HEK293 (cell line): Measurements from ENCODE around the gene PLEKHG5.

Experiments
- ATF2 ChIP-seq: fragments of 450-650 bp; formaldehyde crosslinking; IDR thresholded peaks from 2 replicates; pipeline ENCODE4 v1.5.1; 2016; ENCODE audit warnings: missing biosample characterization, missing genetic modification characterization, low read depth
- CTCF ChIP-seq: fragments of 450-650 bp; formaldehyde crosslinking; IDR thresholded peaks from 2 replicates; pipeline ENCODE4 v1.5.1; 2016; ENCODE audit warnings: missing biosample characterization, missing genetic modification characterization
- KLF16 ChIP-seq: fragments of 450-650 bp; formaldehyde crosslinking; IDR thresholded peaks from 2 replicates; pipeline ENCODE4 v1.5.1; 2017; ENCODE audit warnings: missing biosample characterization, missing genetic modification characterization
- RBAK ChIP-seq: fragments of 450-650 bp; formaldehyde crosslinking; IDR thresholded peaks from 2 replicates; pipeline ENCODE4 v1.5.1; 2016; ENCODE audit warnings: missing biosample characterization, missing genetic modification characterization
- REST ChIP-seq: fragments of 450-650 bp; formaldehyde crosslinking; IDR thresholded peaks from 2 replicates; pipeline ENCODE4 v1.5.1; 2016; ENCODE audit warnings: missing biosample characterization, missing genetic modification characterization
- SETDB1 ChIP-seq: IDR thresholded peaks from one replicate; pipeline ENCODE4 v1.6.1; 2017; ENCODE audit warnings: mild to moderate bottlenecking, low read length, moderate library complexity, mixed read lengths; ENCODE audit not compliant: insufficient read length
- ZBTB20 ChIP-seq: fragments of 450-650 bp; formaldehyde crosslinking; IDR thresholded peaks from 2 replicates; pipeline ENCODE4 v1.5.1; 2016; ENCODE audit warnings: missing biosample characterization, missing genetic modification characterization
- ZBTB26 ChIP-seq: fragments of 450-650 bp; formaldehyde crosslinking; optimal IDR thresholded peaks from 2 replicates; pipeline ENCODE3; 2016; ENCODE audit warnings: missing biosample characterization, mild to moderate bottlenecking, missing genetic modification characterization
- ZBTB49 ChIP-seq: fragments of 450-650 bp; formaldehyde crosslinking; IDR thresholded peaks from 2 replicates; pipeline ENCODE4 v1.5.1; 2016; ENCODE audit warnings: missing biosample characterization, missing genetic modification characterization, low read depth
- ZBTB6 ChIP-seq: fragments of 450-650 bp; formaldehyde crosslinking; IDR thresholded peaks from 2 replicates; pipeline ENCODE4 v1.5.1; 2017; ENCODE audit warnings: missing biosample characterization, missing genetic modification characterization
- ZEB2 ChIP-seq: fragments of 450-650 bp; formaldehyde crosslinking; IDR thresholded peaks from 2 replicates; pipeline ENCODE4 v1.5.1; 2016; ENCODE audit warnings: missing biosample characterization, missing genetic modification characterization
- ZFHX2 ChIP-seq: fragments of 450-650 bp; formaldehyde crosslinking; conservative IDR thresholded peaks from 2 replicates; pipeline ENCODE4 v1.5.1; 2016; ENCODE audit warnings: missing biosample characterization, missing genetic modification characterization
- ZNF114 ChIP-seq: fragments of 450-650 bp; formaldehyde crosslinking; IDR thresholded peaks from 2 replicates; pipeline ENCODE4 v1.5.0; 2017; ENCODE audit warnings: missing biosample characterization, missing genetic modification characterization
- ZNF169 ChIP-seq: fragments of 450-650 bp; formaldehyde crosslinking; IDR thresholded peaks from 2 replicates; pipeline ENCODE4 v1.5.1; 2016; ENCODE audit warnings: missing biosample characterization, missing genetic modification characterization
- ZNF174 ChIP-seq: fragments of 450-650 bp; formaldehyde crosslinking; IDR thresholded peaks from 2 replicates; pipeline ENCODE4 v1.5.0; 2017; ENCODE audit warnings: missing biosample characterization, mild to moderate bottlenecking, missing genetic modification characterization
- ZNF223 ChIP-seq: fragments of 450-650 bp; formaldehyde crosslinking; IDR thresholded peaks from 2 replicates; pipeline ENCODE4 v1.5.1; 2016; ENCODE audit warnings: missing biosample characterization, missing genetic modification characterization
- ZNF274 ChIP-seq, 2 experiments: fragments of 200-500 bp in 1 of 2; fragments of 450-650 bp in 1 of 2; sonication (Bioruptor generic) in 1 of 2; formaldehyde crosslinking in 1 of 2; IDR thresholded peaks; 2 replicates each; pipeline versions ENCODE4 v1.5.1 to v1.6.1; 2014 to 2016; ENCODE audit warnings: borderline replicate concordance in 1 of 2, inconsistent platforms in 1 of 2, low read length in 1 of 2, missing biosample characterization in 1 of 2, missing genetic modification characterization in 1 of 2
- ZNF416 ChIP-seq: fragments of 450-650 bp; formaldehyde crosslinking; IDR thresholded peaks from 2 replicates; pipeline ENCODE4 v1.5.1; 2016; ENCODE audit warnings: missing biosample characterization, missing genetic modification characterization
- ZNF501 ChIP-seq: fragments of 450-650 bp; formaldehyde crosslinking; IDR thresholded peaks from 2 replicates; pipeline ENCODE4 v1.5.1; 2016; ENCODE audit warnings: missing biosample characterization, missing genetic modification characterization
- ZNF521 ChIP-seq: fragments of 450-650 bp; formaldehyde crosslinking; IDR thresholded peaks from 2 replicates; pipeline ENCODE4 v1.5.1; 2017; ENCODE audit warnings: missing biosample characterization, mild to moderate bottlenecking, missing genetic modification characterization
- ZNF555 ChIP-seq: fragments of 450-650 bp; formaldehyde crosslinking; conservative IDR thresholded peaks from 2 replicates; pipeline ENCODE4 v1.5.1; 2017; ENCODE audit warnings: missing biosample characterization, mild to moderate bottlenecking, missing genetic modification characterization, inconsistent platforms
- ZNF580 ChIP-seq: fragments of 450-650 bp; formaldehyde crosslinking; IDR thresholded peaks from 2 replicates; pipeline ENCODE4 v1.5.1; 2016; ENCODE audit warnings: missing biosample characterization, missing genetic modification characterization
- ZNF626 ChIP-seq: fragments of 450-650 bp; sonication (Bioruptor Pico); formaldehyde crosslinking; IDR thresholded peaks from 2 replicates; pipeline ENCODE4 v1.5.1; 2018; ENCODE audit warnings: missing biosample characterization, missing genetic modification characterization, inconsistent platforms
- ZNF791 ChIP-seq: fragments of 450-650 bp; formaldehyde crosslinking; IDR thresholded peaks from 2 replicates; pipeline ENCODE4 v1.5.1; 2016; ENCODE audit warnings: missing biosample characterization, missing genetic modification characterization
- ZNF830 ChIP-seq: fragments of 450-650 bp; IDR thresholded peaks from 2 replicates; pipeline ENCODE4 v1.5.0; 2018; ENCODE audit warnings: missing biosample characterization, missing genetic modification characterization, low read depth, mild to moderate bottlenecking, moderate library complexity
- ZNF837 ChIP-seq: fragments of 450-650 bp; formaldehyde crosslinking; IDR thresholded peaks from 2 replicates; pipeline ENCODE4 v1.5.1; 2016; ENCODE audit warnings: missing biosample characterization, missing genetic modification characterization

Gene PLEKHG5

GRCh38 chr1:6462412-6463119 is 28.9 kb downstream of the PLEKHG5 start (continued):
- TF ChIP-seq CTCF (tag by site-specific recombination), result peak; percentile 14; the same call in 1 of the 2 replicates
- no peak for TF ChIP-seq ZNF416
- no peak for TF ChIP-seq ZNF555 (tag by site-specific recombination)
- no peak for TF ChIP-seq ATF2 (tag by site-specific recombination)
- no peak for TF ChIP-seq ZNF501 (tag by site-specific recombination)
- TF ChIP-seq ZNF837 (tag by site-specific recombination), result no peak
- TF ChIP-seq ZNF791 (tag by site-specific recombination), result no peak
- TF ChIP-seq ZEB2 (tag by site-specific recombination), result no peak
- no peak for TF ChIP-seq ZBTB49 (tag by site-specific recombination)
- no peak for TF ChIP-seq ZNF174 (tag by site-specific recombination)
- no peak for TF ChIP-seq ZNF830 (tag by site-specific recombination)
- TF ChIP-seq KLF16, result no peak
- no peak for TF ChIP-seq SETDB1
- no peak for TF ChIP-seq ZNF114 (tag by site-specific recombination)
- TF ChIP-seq ZNF274 (IDR thresholded peaks at IDR 0.05; ENCODE audit: low read length), result no peak
- no peak for TF ChIP-seq ZNF274 (tag by site-specific recombination; IDR thresholded peaks at IDR 0.05; ENCODE audit: borderline replicate concordance)
- no peak for TF ChIP-seq ZBTB20 (tag by site-specific recombination)
- no peak for TF ChIP-seq ZNF223 (tag by site-specific recombination)
- TF ChIP-seq RBAK (tag by site-specific recombination), result no peak
- TF ChIP-seq ZBTB6 (tag by site-specific recombination), result no peak
- no peak for TF ChIP-seq ZNF626
- TF ChIP-seq ZBTB26, result no peak
- TF ChIP-seq REST (tag by site-specific recombination), result 0 out of 2 replicates have a peak, but pooled peaks have one; percentile 33
- peak; percentile 66 for TF ChIP-seq ZFHX2 (tag by site-specific recombination)
- TF ChIP-seq ZNF521, result no peak
- no peak for TF ChIP-seq ZNF580 (tag by site-specific recombination)
- no peak for TF ChIP-seq ZNF169 (tag by site-specific recombination)
